GM06990 (cell line): ENCODE measurements around the gene SAXO2.
"Not testable (repeated sequence)": the region's sequence is repeated elsewhere in the genome, so short reads cannot be mapped to it uniquely, and the experiment has no call there.

Experiments used
- DNase-seq: peaks from one replicate; pipeline ENCODE4 v3.0.0-alpha.2; 2011; ENCODE audit not compliant: insufficient read length; ENCODE audit errors: extremely low read depth
- H3K27me3 ChIP-seq: replicated peaks from 2 replicates; pipeline ENCODE4 v1.6.0; 2011; ENCODE audit warnings: low read length; ENCODE audit not compliant: control insufficient read depth, insufficient read depth
- H3K36me3 ChIP-seq: 2 replicates; pipeline ENCODE4 v1.5.1; 2011; ENCODE audit warnings: low read length; ENCODE audit not compliant: control insufficient read depth, insufficient read depth
- H3K4me3 ChIP-seq: replicated peaks from 2 replicates; pipeline ENCODE4 v1.5.1; 2011; ENCODE audit warnings: low read depth, mild to moderate bottlenecking, control low read depth, low read length
- TF ChIP-seq, protein P1 (sequence below): IDR thresholded peaks from 2 replicates; pipeline ENCODE4 v1.5.1; 2011; ENCODE audit warnings: low read length, control low read depth, mild to moderate bottlenecking, inconsistent platforms; ENCODE audit not compliant: insufficient read depth, poor library complexity, severe bottlenecking

SAXO2 gene

DNA sequence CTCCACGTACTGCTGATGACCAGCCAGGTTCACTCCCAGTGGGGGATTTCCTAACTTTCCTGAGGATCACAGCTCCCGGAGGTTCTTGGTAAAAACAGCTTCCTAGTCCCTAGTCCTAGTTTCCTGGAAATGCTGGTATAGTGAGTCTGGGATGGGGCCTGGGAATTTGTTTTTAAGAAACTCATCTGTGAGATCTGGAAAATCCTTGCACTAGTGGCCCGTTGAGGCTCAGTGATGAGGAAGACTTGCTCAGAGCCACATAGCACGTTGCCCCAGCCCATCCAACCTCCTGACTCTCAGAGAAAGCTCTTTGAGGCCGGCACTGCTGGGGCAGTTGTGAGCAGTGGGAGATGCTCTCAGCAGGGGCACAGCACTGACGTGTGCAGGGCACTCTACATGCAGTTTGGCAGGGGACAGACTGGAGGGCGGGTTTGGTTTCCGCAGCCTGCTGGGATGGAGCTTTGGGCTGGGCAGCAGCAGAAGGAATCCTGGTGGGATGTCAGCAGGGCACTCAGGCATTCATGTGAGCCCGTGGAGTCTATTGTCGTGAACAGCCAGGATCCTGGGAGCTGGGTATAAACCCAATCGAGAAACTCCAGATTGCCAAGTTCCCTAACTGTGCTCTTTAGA, 31.6 kb downstream of the SAXO2 start:
- Histone ChIP-seq H3K27me3 (no peaks in the 10 kb centered on the region), H3K36me3 (no peaks in the 10 kb centered on the region), H3K4me3 (no peak overlapping the region)
- TF ChIP-seq, protein P1, sequence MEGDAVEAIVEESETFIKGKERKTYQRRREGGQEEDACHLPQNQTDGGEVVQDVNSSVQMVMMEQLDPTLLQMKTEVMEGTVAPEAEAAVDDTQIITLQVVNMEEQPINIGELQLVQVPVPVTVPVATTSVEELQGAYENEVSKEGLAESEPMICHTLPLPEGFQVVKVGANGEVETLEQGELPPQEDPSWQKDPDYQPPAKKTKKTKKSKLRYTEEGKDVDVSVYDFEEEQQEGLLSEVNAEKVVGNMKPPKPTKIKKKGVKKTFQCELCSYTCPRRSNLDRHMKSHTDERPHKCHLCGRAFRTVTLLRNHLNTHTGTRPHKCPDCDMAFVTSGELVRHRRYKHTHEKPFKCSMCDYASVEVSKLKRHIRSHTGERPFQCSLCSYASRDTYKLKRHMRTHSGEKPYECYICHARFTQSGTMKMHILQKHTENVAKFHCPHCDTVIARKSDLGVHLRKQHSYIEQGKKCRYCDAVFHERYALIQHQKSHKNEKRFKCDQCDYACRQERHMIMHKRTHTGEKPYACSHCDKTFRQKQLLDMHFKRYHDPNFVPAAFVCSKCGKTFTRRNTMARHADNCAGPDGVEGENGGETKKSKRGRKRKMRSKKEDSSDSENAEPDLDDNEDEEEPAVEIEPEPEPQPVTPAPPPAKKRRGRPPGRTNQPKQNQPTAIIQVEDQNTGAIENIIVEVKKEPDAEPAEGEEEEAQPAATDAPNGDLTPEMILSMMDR, result no peak
- no peak for DNase-seq

DNA sequence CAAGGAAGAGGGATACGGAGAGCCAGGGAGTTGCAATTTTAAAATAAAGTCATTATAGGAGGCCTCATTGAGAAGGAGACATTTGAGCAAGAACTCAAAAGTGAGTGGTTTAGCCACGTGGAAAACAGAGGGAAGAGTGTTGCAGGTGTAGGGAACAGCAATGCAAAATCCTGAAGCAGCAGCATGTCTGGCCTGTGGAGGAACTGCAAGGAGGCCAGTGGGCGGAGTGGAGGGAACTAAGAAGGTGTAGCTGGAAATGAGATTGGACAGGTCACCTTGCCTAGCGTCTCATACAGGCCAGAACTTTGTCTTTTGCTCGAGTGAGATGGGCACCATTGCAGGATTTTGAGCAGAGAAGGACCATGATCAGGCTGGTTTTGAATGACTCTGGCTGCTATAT, 34.9 kb downstream of the SAXO2 start:
- no peak for DNase-seq
- Histone ChIP-seq H3K36me3 (no peaks in the 10 kb centered on the region), H3K4me3 (no peak overlapping the region), H3K27me3 (no peaks in the 10 kb centered on the region)
- TF ChIP-seq, protein P1, result no peak

DNA sequence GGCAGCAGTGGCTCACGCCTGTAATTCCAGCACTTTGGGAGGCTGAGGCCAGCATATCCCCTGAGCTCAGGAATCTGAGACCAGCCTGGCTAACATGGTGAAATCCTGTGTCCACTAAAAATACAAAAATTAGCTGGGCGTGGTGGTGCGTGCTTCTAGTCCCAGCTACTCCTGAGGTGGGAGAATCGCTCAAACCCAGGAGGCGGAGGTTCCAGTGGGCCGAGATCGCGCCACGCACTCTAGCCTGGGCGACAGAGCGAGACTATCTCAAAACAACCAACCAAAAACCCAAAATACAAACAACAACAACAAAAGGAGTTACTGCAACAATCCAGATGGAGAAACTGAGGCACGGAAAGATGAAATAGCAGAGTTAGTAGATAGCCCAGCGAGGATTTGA, 35.4 kb downstream of the SAXO2 start:
- H3K36me3 ChIP-seq, result no peaks in the 10 kb centered on the region
- no peak for DNase-seq
- TF ChIP-seq, protein P1, result no peak
- H3K27me3 ChIP-seq, result no peaks in the 10 kb centered on the region
- no peak overlapping the region for H3K4me3 ChIP-seq

DNA sequence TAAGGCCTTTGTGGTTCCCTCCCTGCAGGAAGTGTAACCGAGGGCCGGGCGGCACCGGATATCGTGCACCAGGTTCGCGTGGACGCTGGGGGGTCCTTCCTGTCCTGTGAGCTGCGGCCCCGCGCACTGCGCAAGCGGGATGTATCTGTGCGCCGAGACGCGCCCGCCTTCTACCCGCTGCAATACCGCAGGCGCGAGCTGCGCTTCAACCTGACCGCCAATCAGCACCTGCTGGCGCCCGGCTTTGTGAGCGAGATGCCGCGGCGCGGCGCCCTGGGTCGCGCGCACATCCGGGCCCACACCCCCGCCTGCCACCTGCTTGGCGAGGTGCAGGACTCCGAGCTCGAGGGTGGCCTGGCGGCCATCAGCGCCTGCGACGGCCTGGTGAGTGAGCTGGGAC, 35.9 kb downstream of the SAXO2 start:
- TF ChIP-seq, protein P1, result no peak
- no peak for DNase-seq
- Histone ChIP-seq H3K27me3 (no peaks in the 10 kb centered on the region), H3K4me3 (no peak overlapping the region), H3K36me3 (no peaks in the 10 kb centered on the region)

DNA sequence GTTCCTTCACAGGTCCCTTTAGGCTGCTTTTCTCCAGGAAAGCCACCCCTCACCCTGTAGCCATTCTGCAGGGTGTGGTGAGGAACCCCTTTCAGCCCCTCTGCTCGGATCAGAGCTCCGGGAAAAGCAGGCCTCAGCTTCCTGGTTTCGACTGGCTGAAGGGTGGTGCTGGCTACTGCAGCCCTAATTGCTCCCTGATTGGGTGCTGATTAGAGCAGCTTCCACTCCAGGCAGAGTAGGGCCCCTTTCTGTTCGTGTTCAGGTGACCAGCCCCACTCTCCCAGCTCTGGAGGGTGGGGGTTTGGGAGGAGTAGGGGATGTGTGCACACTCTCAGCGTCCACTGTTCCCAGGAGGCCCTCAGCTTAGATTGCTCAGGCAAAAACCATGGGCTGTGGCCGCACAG, 36.9 kb downstream of the SAXO2 start:
- not testable (repeated sequence) for H3K4me3 ChIP-seq, H3K36me3 ChIP-seq, H3K27me3 ChIP-seq, DNase-seq

DNA sequence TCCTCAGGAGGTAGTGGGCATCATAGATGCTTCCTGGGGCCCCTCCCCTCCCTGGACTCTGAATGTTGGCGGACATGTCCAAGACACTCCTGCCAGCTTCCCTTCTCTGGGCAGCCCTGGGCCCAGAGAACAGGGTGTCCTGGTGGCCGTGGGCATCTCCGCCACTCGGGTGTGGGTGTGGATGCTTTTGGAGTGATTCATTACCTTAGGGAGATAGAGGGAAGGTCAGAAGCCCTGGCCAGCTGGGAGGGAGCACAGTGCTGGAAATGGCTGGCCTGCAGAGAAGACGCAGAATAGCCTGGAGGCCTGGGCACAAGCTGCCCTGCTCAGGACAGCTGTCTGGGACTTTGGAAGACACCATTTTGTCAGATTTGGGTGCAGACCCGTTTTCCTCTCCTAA, 37.7 kb downstream of the SAXO2 start:
- DNase-seq, H3K4me3 ChIP-seq, H3K36me3 ChIP-seq, H3K27me3 ChIP-seq: not testable (repeated sequence)

DNA sequence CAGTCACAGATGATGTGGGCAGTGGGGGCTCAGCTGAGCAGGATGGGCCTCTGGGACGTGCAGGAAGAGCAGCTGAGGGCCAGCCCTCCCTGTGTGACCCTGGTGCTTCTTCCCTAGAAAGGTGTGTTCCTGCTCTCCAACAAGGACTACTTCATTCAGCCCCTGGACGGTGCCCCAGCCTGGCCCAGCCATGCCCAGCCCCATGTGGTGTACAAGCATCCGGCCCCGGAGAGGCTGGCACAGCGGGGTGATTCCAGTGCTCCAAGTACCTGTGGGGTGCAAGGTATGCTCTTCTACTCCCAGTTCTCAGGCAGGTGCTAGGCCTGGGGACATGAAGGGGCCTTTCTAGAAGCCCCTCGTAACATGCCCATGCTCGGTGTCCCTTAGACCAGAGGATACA, 38.3 kb downstream of the SAXO2 start:
- Histone ChIP-seq H3K4me3 (no peak overlapping the region), H3K36me3 (no peaks in the 10 kb centered on the region), H3K27me3 (no peaks in the 10 kb centered on the region)
- no peak for DNase-seq
- TF ChIP-seq, protein P1, result no peak
